ENCODE measurements around the gene STK32B. TPM values are rescaled to one million over a fixed set of nuclear protein-coding genes. Genes with fewer than 3 reads are reported as not detected.
"Not testable (repeated sequence)": the region's sequence is repeated elsewhere in the genome, so short reads cannot be mapped to it uniquely, and the experiment has no call there.

STK32B gene
- total RNA-seq, 8 experiments from 2014 or later = 1.8 to 25.1 (median 4.7) TPM

GRCh38 chr4:5158825-5159224 lies 107.5 kb downstream of the STK32B start:
- in situ Hi-C loops (cut with MboI; ENCODE audit: low pct_unique_long_range_greater_than_20kb in 2 of 9, low sequenced_read_pairs in 9 of 9, unreplicated experiment in 9 of 9) = no loop called here
- H3K4me3 ChIP-seq = no peak overlapping the region
- no peak overlapping the region for H3K27ac ChIP-seq
- 61 to 100% (median 83%) methylated on average over 1 to 6 of the region's 6 CpGs; no CpG with 5 or more reads in 6 of the 10 experiments for WGBS, 10 experiments
- no peak for ATAC-seq (replicated peaks in 6 of 8)
- H3K4me1 ChIP-seq (replicated peaks in 1 of 2) = peaks cover 2 to 3% of the 10 kb centered on the region in 2 donors

- in situ Hi-C loops (cut with MboI; ENCODE audit: low pct_unique_long_range_greater_than_20kb in 2 of 9, low sequenced_read_pairs in 9 of 9, unreplicated experiment in 9 of 9) = no loop called here
- H3K4me3 ChIP-seq = no peak overlapping the region
- WGBS, 10 experiments = 61 to 100% (median 86%) methylated on average over 1 to 2 of the region's 4 CpGs; no CpG with 5 or more reads in 6 of the 10 experiments
- ATAC-seq (replicated peaks in 6 of 8) = no peak
- H3K4me1 ChIP-seq (replicated peaks in 1 of 2) = peaks cover 10 to 12% of the 10 kb centered on the region in 2 donors
- no peak overlapping the region for H3K27ac ChIP-seq
Observed at GRCh38 chr4:5160668-5161067, 109.4 kb downstream of the STK32B start.

GRCh38 chr4:5162909-5163508 lies 111.7 kb downstream of the STK32B start:
- 29 to 79% (median 63%) methylated on average over 1 to 5 of the region's 6 CpGs; no CpG with 5 or more reads in 2 of the 10 experiments for WGBS, 10 experiments
- ATAC-seq (replicated peaks in 6 of 8) = peak in 2 of 8 experiments; percentile 28 to 40
- in situ Hi-C loops (cut with MboI; ENCODE audit: low pct_unique_long_range_greater_than_20kb in 2 of 9, low sequenced_read_pairs in 9 of 9, unreplicated experiment in 9 of 9) = no loop called here
- H3K4me1 ChIP-seq (replicated peaks in 1 of 2) = peaks cover 11 to 13% of the 10 kb centered on the region in 2 donors
- H3K4me3 ChIP-seq = no peak overlapping the region
- H3K27ac ChIP-seq = no peak overlapping the region

DNA sequence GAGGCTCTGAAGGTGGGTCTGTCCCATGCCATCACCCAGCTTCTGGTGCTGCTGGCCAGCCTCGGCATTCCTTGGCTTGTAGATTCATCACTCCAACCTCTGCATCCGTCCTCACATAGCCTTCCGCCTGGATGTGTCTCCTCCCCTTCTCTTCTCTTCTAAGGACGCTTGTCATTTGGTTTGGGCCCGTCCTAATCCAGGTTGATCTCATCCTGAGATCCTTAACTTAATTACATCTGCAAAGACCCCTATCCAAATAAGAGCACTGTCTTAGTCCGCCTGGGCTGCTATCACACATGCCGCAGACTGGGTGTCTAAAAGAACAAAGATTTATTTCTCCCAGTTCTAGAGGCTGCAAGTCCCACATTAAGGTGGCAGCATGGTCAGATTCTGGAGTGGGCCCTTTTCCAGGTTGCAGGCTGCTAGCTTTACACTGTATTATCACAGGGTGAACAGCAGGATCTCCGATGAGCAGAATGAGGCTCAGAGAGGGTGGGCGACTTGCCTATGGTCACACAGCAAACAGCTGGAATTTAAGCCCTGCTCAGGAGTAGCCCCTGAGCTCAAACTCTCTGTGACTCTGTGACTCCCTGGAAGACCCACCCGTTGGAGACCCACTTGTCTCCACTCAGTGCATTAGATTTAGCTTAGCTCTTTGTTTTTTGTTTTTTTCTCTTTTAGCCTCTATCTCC lies 113.1 kb downstream of the STK32B start:
- Histone ChIP-seq H3K4me1 (replicated peaks in 1 of 2) (peaks cover 11 to 13% of the 10 kb centered on the region in 2 donors), H3K4me3 (no peak overlapping the region), H3K27ac (no peak overlapping the region)
- in situ Hi-C loops (cut with MboI; ENCODE audit: low pct_unique_long_range_greater_than_20kb in 2 of 9, low sequenced_read_pairs in 9 of 9, unreplicated experiment in 9 of 9) = no loop called here
- no peak for ATAC-seq (replicated peaks in 6 of 8)
- 43 to 100% (median 90%) methylated on average over 1 to 9 of the region's 10 CpGs; no CpG with 5 or more reads in 2 of the 10 experiments for WGBS, 10 experiments

DNA sequence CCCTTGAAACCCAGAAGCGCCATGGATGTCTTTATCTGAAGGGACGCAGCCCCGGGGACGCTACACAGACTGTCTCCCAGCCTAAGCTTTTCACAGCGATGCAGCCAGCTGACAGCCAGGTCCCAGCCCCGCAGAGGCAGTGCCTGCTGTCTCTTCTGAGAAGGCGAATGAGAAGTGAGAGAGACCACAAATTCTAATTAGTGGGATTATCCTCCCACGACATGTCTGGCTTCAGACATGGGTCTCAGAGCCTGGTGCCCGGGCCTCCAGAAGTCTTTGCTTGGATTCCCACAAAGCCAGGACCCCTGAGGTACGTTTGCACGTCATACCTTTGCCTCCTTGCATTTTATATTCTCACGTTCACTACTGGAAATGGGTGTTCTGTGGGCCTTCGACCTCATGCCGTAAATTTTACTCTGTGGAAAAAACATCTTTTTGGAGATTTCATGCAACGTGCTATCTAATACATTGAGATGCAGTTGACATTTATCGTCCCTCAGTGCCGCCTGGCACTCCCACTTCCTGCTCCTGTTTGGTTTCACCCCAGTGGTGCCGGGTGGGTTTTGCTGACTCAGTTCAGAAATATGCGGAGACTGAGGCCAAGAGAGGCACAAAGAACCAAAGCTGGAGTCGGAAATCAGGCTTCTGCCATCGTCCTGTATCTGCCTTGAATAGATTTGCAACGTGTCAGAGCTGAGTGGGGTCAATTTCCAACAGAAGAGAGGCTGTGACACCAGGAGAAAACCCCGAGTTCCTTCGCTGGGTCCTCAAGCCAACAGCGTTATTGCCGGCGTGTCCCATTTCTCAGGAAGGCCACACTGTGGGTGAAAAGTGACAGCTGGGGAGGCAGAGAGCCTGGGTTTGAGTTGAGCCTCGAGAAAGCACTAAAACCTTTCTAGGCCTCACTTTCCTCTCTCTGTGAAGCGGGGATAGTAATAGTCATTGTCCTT lies 114.4 kb downstream of the STK32B start:
- no peak overlapping the region for H3K4me3 ChIP-seq
- ATAC-seq (replicated peaks in 6 of 8) = peak in 6 of 8 experiments; percentile 34 to 81 (median 63)
- H3K27ac ChIP-seq = no peak overlapping the region
- in situ Hi-C loops (cut with MboI; ENCODE audit: low pct_unique_long_range_greater_than_20kb in 2 of 9, low sequenced_read_pairs in 9 of 9, unreplicated experiment in 9 of 9) = no loop called here
- H3K4me1 ChIP-seq (replicated peaks in 1 of 2) = peaks cover 11 to 13% of the 10 kb centered on the region in 2 donors
- 47 to 74% (median 60%) methylated on average over 3 to 15 of the region's 29 CpGs; no CpG with 5 or more reads in 2 of the 10 experiments for WGBS, 10 experiments

DNA sequence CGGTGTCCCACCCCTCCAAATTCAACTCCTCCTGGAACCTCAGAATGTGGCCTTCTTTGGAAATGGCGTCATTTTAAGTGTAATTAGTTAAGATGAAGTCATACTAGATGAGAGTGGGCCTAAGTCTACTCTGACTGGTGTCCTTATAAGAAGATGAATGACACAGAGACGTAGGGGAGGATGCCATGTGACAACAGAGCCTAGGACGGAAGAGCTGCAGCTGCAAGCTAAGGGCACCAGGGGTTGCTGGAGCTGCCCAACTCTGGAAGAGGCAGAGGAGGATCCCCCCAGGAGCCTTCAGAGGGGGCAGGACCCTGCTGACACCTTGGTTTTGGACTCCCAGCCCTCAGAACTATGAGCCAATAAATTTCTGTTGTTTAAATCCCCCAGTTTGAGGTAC lies 115.1 kb downstream of the STK32B start:
- in situ Hi-C loops (cut with MboI; ENCODE audit: low pct_unique_long_range_greater_than_20kb in 2 of 9, low sequenced_read_pairs in 9 of 9, unreplicated experiment in 9 of 9) = no loop called here
- peaks cover 11 to 13% of the 10 kb centered on the region in 2 donors for H3K4me1 ChIP-seq (replicated peaks in 1 of 2)
- no peak overlapping the region for H3K4me3 ChIP-seq
- WGBS, 10 experiments = 76 to 100% (median 93%) methylated on average over 1 to 3 of the region's 4 CpGs; no CpG with 5 or more reads in 5 of the 10 experiments
- H3K27ac ChIP-seq = no peak overlapping the region
- peak in 1 of 8 experiments; percentile 19 for ATAC-seq (replicated peaks in 6 of 8)

GRCh38 chr4:5168891-5169290 lies 117.6 kb downstream of the STK32B start:
- H3K4me1 ChIP-seq (replicated peaks in 1 of 2) = peaks cover 11 to 13% of the 10 kb centered on the region in 2 donors
- H3K4me3 ChIP-seq = no peak overlapping the region
- 14 to 100% (median 92%) methylated on average over 1 to 3 of the region's 5 CpGs; no CpG with 5 or more reads in 2 of the 10 experiments for WGBS, 10 experiments
- H3K27ac ChIP-seq = no peak overlapping the region
- in situ Hi-C loops (cut with MboI; ENCODE audit: low pct_unique_long_range_greater_than_20kb in 2 of 9, low sequenced_read_pairs in 9 of 9, unreplicated experiment in 9 of 9) = no loop called here
- ATAC-seq (replicated peaks in 6 of 8) = no peak

- WGBS, 10 experiments = 61 to 100% (median 89%) methylated on average over 2 to 9 of the region's 11 CpGs; no CpG with 5 or more reads in 4 of the 10 experiments
Observed at GRCh38 chr4:5175836-5176235, 124.6 kb downstream of the STK32B start.

GRCh38 chr4:5184606-5185005 lies 133.3 kb downstream of the STK32B start:
- H3K4me1 ChIP-seq (replicated peaks in 1 of 2) = peaks cover 0 to 25% of the 10 kb centered on the region in 2 donors
- H3K4me3 ChIP-seq = no peak overlapping the region
- in situ Hi-C loops (cut with MboI; ENCODE audit: low pct_unique_long_range_greater_than_20kb in 2 of 9, low sequenced_read_pairs in 9 of 9, unreplicated experiment in 9 of 9) = no loop called here
- ATAC-seq (replicated peaks in 6 of 8) = no peak
- 55 to 98% (median 90%) methylated on average over 2 to 5 of the region's 6 CpGs; no CpG with 5 or more reads in 1 of the 10 experiments for WGBS, 10 experiments
- H3K27ac ChIP-seq = no peak overlapping the region

More at GRCh38 chr4:5175836-5176235, 124.6 kb downstream of the STK32B start:
- in situ Hi-C loops (cut with MboI; ENCODE audit: low pct_unique_long_range_greater_than_20kb in 2 of 9, low sequenced_read_pairs in 9 of 9, unreplicated experiment in 9 of 9); H3K4me3 ChIP-seq; H3K4me1 ChIP-seq (replicated peaks in 1 of 2); ATAC-seq (replicated peaks in 6 of 8); H3K27ac ChIP-seq: not testable (repeated sequence)

GRCh38 chr4:5185551-5185950 lies 134.3 kb downstream of the STK32B start:
- peaks cover 0 to 25% of the 10 kb centered on the region in 2 donors for H3K4me1 ChIP-seq (replicated peaks in 1 of 2)
- in situ Hi-C loops (cut with MboI; ENCODE audit: low pct_unique_long_range_greater_than_20kb in 2 of 9, low sequenced_read_pairs in 9 of 9, unreplicated experiment in 9 of 9) = no loop called here
- H3K27ac ChIP-seq = no peak overlapping the region
- H3K4me3 ChIP-seq = no peak overlapping the region
- 74 to 83% (median 79%) methylated on average over 1 to 6 of the region's 6 CpGs; no CpG with 5 or more reads in 6 of the 10 experiments for WGBS, 10 experiments
- peak in 1 of 8 experiments; percentile 50 for ATAC-seq (replicated peaks in 6 of 8)

DNA sequence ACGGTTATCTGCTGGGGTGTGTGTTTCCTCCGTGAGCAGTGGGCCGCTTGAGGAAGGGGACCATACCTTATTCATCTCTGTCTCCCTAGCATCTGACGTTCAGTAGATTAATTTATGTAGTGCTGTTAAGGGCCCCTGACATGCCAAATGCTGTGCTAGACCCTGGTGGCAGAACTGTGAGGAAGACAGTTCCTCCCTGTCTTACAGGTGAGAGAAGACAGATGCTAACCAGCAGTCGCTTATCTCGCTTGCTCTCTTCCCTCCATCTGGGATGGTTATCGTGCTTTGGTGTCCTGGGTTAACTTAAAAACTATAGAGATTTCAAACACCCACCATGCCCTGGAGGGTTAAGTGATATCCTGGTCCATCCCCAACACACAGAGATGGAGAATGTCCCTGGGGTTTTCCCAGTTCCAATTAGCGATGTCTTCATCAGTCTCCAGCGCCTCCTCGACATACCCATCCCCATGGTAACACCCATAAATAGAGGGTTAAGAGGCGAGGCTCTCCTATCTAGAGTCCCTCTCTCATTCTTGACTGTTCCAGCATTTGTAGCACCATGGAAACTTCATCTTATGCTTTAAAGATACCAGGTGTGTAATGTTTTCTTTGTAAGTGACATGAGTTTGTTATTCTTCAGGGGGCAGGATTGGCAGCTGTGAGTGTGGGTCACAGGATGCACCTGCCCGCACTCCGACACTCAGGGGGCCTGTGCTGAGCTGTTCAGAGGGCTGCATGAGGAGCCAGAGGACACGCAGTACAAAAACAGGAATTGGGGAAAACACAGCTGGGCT lies 135.2 kb downstream of the STK32B start:
- 75 to 100% (median 88%) methylated on average over 1 to 8 of the region's 14 CpGs for WGBS, 10 experiments

DNA sequence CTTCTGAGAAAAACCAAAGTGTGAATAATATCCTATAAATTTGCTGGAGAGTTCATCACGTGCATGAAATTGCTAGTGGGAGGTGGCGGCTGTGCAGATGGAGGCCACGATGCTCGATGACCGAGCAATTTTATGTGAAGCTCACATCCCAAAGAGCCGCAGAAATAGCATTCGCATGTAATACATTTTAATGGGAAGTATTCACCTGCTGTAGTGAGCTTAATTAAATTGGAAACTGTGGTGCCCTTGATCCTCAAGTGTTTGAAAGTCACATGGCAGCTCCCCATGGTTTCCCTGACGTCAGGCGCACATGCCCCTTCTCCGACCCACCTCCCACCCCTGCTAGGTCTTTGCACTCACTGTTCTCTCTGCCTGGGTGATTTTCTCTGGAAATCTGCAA lies 136.8 kb downstream of the STK32B start:
- in situ Hi-C loops (cut with MboI; ENCODE audit: low pct_unique_long_range_greater_than_20kb in 2 of 9, low sequenced_read_pairs in 9 of 9, unreplicated experiment in 9 of 9) = no loop called here
- Histone ChIP-seq H3K4me1 (replicated peaks in 1 of 2) (peaks cover 0 to 20% of the 10 kb centered on the region in 2 donors), H3K27ac (peak overlapping the region in 1 of 2 donors; percentile 31), H3K4me3 (no peak overlapping the region)
- ATAC-seq (replicated peaks in 6 of 8) = peak in 5 of 8 experiments; percentile 45 to 92 (median 74)
- WGBS, 10 experiments = 61 to 84% (median 74%) methylated on average over 1 to 10 of the region's 10 CpGs; no CpG with 5 or more reads in 3 of the 10 experiments

More for the DNA sequence above, 135.2 kb downstream of the STK32B start:
- Histone ChIP-seq H3K27ac (no peak overlapping the region), H3K4me1 (replicated peaks in 1 of 2) (peaks cover 0 to 20% of the 10 kb centered on the region in 2 donors), H3K4me3 (no peak overlapping the region)
- in situ Hi-C loops (cut with MboI; ENCODE audit: low pct_unique_long_range_greater_than_20kb in 2 of 9, low sequenced_read_pairs in 9 of 9, unreplicated experiment in 9 of 9) = no loop called here
- ATAC-seq (replicated peaks in 6 of 8) = peak in 4 of 8 experiments; percentile 19 to 89 (median 68)

Measured in motor neuron (in vitro differentiated cells).